T-helper 17 cell (primary cell): ENCODE measurements around the gene CALHM6. TPM values are rescaled to one million over a fixed set of nuclear protein-coding genes. Genes with fewer than 3 reads are reported as not detected.
"Not testable (repeated sequence)": the region's sequence is repeated elsewhere in the genome, so short reads cannot be mapped to it uniquely, and the experiment has no call there.

Experiments used
- ATAC-seq: fragments of 150-1000 bp; cut with Tn5 transposase; 2 replicates; pipeline ENCODE4 v1.10.0; 2021; ENCODE audit warnings: mild to moderate bottlenecking, moderate library complexity
- DNase-seq, 3 donors: peaks; one replicate each; pipeline versions ENCODE4 v3.0.0 to v3.0.0-alpha.2; 2020 to 2021
- H3K9me3 ChIP-seq: one replicate; pipeline ENCODE4 v1.7.0; 2013; ENCODE audit warnings: low read length, mild to moderate bottlenecking; ENCODE audit not compliant: control insufficient read depth, poor library complexity, severe bottlenecking
- H3K27ac Mint-ChIP-seq: one replicate; pipeline ENCODE4 v1.8.0; 2022; ENCODE audit warnings: mild to moderate bottlenecking, moderate library complexity, mixed read lengths
- H3K27me3 Mint-ChIP-seq: one replicate; pipeline ENCODE4 v1.8.0; 2022; ENCODE audit warnings: mixed read lengths
- H3K36me3 Mint-ChIP-seq: one replicate; pipeline ENCODE4 v1.8.0; 2022; ENCODE audit warnings: low read depth, mixed read lengths
- H3K4me1 Mint-ChIP-seq: one replicate; pipeline ENCODE4 v1.8.0; 2022; ENCODE audit warnings: mild to moderate bottlenecking, mixed read lengths
- H3K4me3 Mint-ChIP-seq: one replicate; pipeline ENCODE4 v1.8.0; 2022; ENCODE audit warnings: mild to moderate bottlenecking, moderate library complexity, mixed read lengths
- total RNA-seq, 4 donors: library from RNA in 2 of 4; stranded (reverse) in 2 of 4; gene quantifications; one replicate each; pipeline ENCODE4 v1.2.3 and lab custom pipeline; 2022 to 2026

The CALHM6 gene
- total RNA-seq, 2 donors from 2014 or later: 3.2 to 6.5 TPM

GRCh38 chr6:116468293-116468692 is 7.1 kb downstream of the CALHM6 start:
- H3K27me3 Mint-ChIP-seq: peaks cover 17% of the 10 kb centered on the region
- H3K27ac Mint-ChIP-seq: no peak overlapping the region

GRCh38 chr6:116471531-116471930 is 10.4 kb downstream of the CALHM6 start:
- no peaks in the 10 kb centered on the region for H3K36me3 Mint-ChIP-seq
- peaks cover 24% of the 10 kb centered on the region for H3K4me1 Mint-ChIP-seq
- ATAC-seq: no peak
- H3K4me3 Mint-ChIP-seq: no peak overlapping the region
- no peak overlapping the region for H3K27ac Mint-ChIP-seq
- peaks cover 11% of the 10 kb centered on the region for H3K27me3 Mint-ChIP-seq
- DNase-seq: no peak
- no peaks in the 10 kb centered on the region for H3K9me3 ChIP-seq

More at GRCh38 chr6:116468293-116468692, 7.1 kb downstream of the CALHM6 start:
- H3K9me3 ChIP-seq: no peaks in the 10 kb centered on the region
- no peak for ATAC-seq
- H3K4me3 Mint-ChIP-seq: no peak overlapping the region
- no peak for DNase-seq
- H3K4me1 Mint-ChIP-seq: peaks cover 17% of the 10 kb centered on the region
- H3K36me3 Mint-ChIP-seq: peaks cover 4% of the 10 kb centered on the region

- DNase-seq (no peak), ATAC-seq (no peak)
- Mint-ChIP-seq H3K27ac (no peak overlapping the region), H3K27me3 (peaks cover 11% of the 10 kb centered on the region), H3K4me1 (peaks cover 21% of the 10 kb centered on the region), H3K4me3 (no peak overlapping the region), H3K36me3 (no peaks in the 10 kb centered on the region)
- no peaks in the 10 kb centered on the region for H3K9me3 ChIP-seq
These were observed 11.5 kb downstream of the CALHM6 start for GRCh38 chr6:116472706-116473105.

GRCh38 chr6:116475141-116475540 is 14.0 kb downstream of the CALHM6 start:
- H3K27ac Mint-ChIP-seq: peak overlapping the region; percentile 95
- ATAC-seq (no peak), DNase-seq (no peak)
- peak overlapping the region; percentile 86 for H3K4me3 Mint-ChIP-seq
- H3K36me3 Mint-ChIP-seq: no peaks in the 10 kb centered on the region
- H3K4me1 Mint-ChIP-seq: peaks cover 21% of the 10 kb centered on the region
- H3K9me3 ChIP-seq: no peaks in the 10 kb centered on the region
- peaks cover 11% of the 10 kb centered on the region for H3K27me3 Mint-ChIP-seq

GRCh38 chr6:116476002-116476678 is 15.0 kb downstream of the CALHM6 start:
- H3K27ac Mint-ChIP-seq: peak overlapping the region; percentile 95
- DNase-seq: no peak
- no peaks in the 10 kb centered on the region for H3K36me3 Mint-ChIP-seq
- H3K27me3 Mint-ChIP-seq: peaks cover 13% of the 10 kb centered on the region
- H3K9me3 ChIP-seq: no peaks in the 10 kb centered on the region
- peaks cover 21% of the 10 kb centered on the region for H3K4me1 Mint-ChIP-seq
- peak; percentile 93 for ATAC-seq
- peak overlapping the region; percentile 86 for H3K4me3 Mint-ChIP-seq

GRCh38 chr6:116482780-116483179 is 21.6 kb downstream of the CALHM6 start:
- no peak for ATAC-seq
- H3K9me3 ChIP-seq: no peaks in the 10 kb centered on the region
- no peak for DNase-seq
- no peak overlapping the region for H3K4me3 Mint-ChIP-seq
- no peak overlapping the region for H3K27ac Mint-ChIP-seq
- no peaks in the 10 kb centered on the region for H3K4me1 Mint-ChIP-seq
- H3K36me3 Mint-ChIP-seq: peaks cover 7% of the 10 kb centered on the region
- H3K27me3 Mint-ChIP-seq: peaks cover 39% of the 10 kb centered on the region

GRCh38 chr6:116483616-116484015 is 22.4 kb downstream of the CALHM6 start:
- H3K4me1 Mint-ChIP-seq: no peaks in the 10 kb centered on the region
- DNase-seq (no peak), ATAC-seq (no peak)
- peaks cover 40% of the 10 kb centered on the region for H3K27me3 Mint-ChIP-seq
- H3K4me3 Mint-ChIP-seq: no peak overlapping the region
- no peak overlapping the region for H3K27ac Mint-ChIP-seq
- H3K9me3 ChIP-seq: no peaks in the 10 kb centered on the region
- peaks cover 7% of the 10 kb centered on the region for H3K36me3 Mint-ChIP-seq

- peaks cover 36% of the 10 kb centered on the region for H3K27me3 Mint-ChIP-seq
These were observed 24.5 kb downstream of the CALHM6 start for GRCh38 chr6:116485559-116486184.

GRCh38 chr6:116491610-116492330 is 30.6 kb downstream of the CALHM6 start:
- Mint-ChIP-seq H3K27me3 (peaks cover 14% of the 10 kb centered on the region), H3K4me3 (no peak overlapping the region), H3K36me3 (peaks cover 10% of the 10 kb centered on the region), H3K4me1 (no peaks in the 10 kb centered on the region), H3K27ac (no peak overlapping the region)
- ATAC-seq: no peak
- H3K9me3 ChIP-seq: no peaks in the 10 kb centered on the region
- DNase-seq: no peak

More at GRCh38 chr6:116485559-116486184, 24.5 kb downstream of the CALHM6 start:
- Mint-ChIP-seq H3K27ac (no peak overlapping the region), H3K36me3 (peaks cover 13% of the 10 kb centered on the region), H3K4me3 (no peak overlapping the region), H3K4me1 (no peaks in the 10 kb centered on the region)
- no peaks in the 10 kb centered on the region for H3K9me3 ChIP-seq
- DNase-seq: no peak
- no peak for ATAC-seq

GRCh38 chr6:116492331-116493067 is 31.3 kb downstream of the CALHM6 start:
- no peaks in the 10 kb centered on the region for H3K4me1 Mint-ChIP-seq
- H3K4me3 Mint-ChIP-seq: no peak overlapping the region
- H3K36me3 Mint-ChIP-seq: peaks cover 10% of the 10 kb centered on the region
- no peak for ATAC-seq
- no peak for DNase-seq
- no peak overlapping the region for H3K27ac Mint-ChIP-seq
- no peaks in the 10 kb centered on the region for H3K9me3 ChIP-seq
- peaks cover 11% of the 10 kb centered on the region for H3K27me3 Mint-ChIP-seq

- H3K27ac Mint-ChIP-seq, ATAC-seq, H3K9me3 ChIP-seq, H3K4me1 Mint-ChIP-seq, H3K4me3 Mint-ChIP-seq, DNase-seq: not testable (repeated sequence)
- peaks cover 14% of the 10 kb centered on the region for H3K27me3 Mint-ChIP-seq
- peaks cover 12% of the 10 kb centered on the region for H3K36me3 Mint-ChIP-seq
These were observed 34.0 kb downstream of the CALHM6 start for GRCh38 chr6:116495161-116495560.

- no peaks in the 10 kb centered on the region for H3K9me3 ChIP-seq
- Mint-ChIP-seq H3K36me3 (peaks cover 9% of the 10 kb centered on the region), H3K4me3 (no peak overlapping the region), H3K27me3 (peaks cover 20% of the 10 kb centered on the region), H3K4me1 (no peaks in the 10 kb centered on the region), H3K27ac (no peak overlapping the region)
- DNase-seq (no peak), ATAC-seq (no peak)
These were observed 36.0 kb downstream of the CALHM6 start for GRCh38 chr6:116497113-116497676.
